ENCODE results near the gene OR10A5. TPM values are rescaled to one million over a fixed set of nuclear protein-coding genes. Genes with fewer than 3 reads are reported as not detected.

OR10A5 gene
- total RNA-seq = not detected in 2 replicates

DNA sequence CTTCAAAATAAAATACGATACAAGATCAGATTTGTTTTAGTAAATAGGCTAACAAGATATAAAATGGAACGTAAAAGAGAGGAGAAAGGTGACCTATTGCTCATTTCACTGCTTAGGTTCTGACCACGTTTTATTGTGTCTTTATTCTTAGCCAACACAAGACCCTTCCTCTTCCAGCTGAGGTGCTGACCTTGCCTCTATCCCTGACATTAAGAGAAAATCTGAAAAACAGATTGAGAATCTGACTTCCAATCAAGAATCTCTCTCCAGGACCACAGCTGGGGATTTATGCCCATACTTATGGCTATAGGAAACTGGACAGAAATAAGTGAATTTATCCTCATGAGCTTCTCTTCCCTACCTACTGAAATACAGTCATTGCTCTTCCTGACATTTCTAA lies at the start of gene OR10A5:
OR10A5 (plus strand) TSS at position 301 of the 400 bp plus-strand sequence; CDS start at position 301, 0 bp downstream.

GRCh38 chr11:6799402-6799801 lies 46.1 kb upstream of the OR10A5 start, which contains the start of gene OR6A2:
Gene OR6A2, minus strand, starts transcription at chr11:6799689. Its CDS starts 3,981 bp downstream, at chr11:6795708.

DNA sequence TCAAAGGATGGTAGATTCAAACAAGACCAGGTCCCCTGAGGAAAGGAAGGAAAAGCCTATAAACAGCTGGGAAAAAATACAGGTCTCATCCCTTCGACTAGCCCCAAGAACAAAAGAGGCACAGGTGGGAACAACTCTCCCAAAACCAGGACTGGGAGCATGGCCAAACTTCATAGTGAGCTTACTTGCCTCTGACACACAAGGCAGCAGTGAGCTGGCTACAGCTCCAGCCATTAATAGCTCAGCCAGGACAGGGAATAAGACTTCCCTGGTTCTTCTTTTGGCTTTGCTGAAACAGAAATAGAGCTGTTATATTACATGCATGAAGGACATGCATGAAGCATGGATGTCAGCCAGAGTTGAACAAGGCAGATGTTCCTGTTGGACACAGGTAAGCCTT lies 17.5 kb downstream of the OR10A5 start, which contains the start of gene OR10A2:
OR10A2 (plus strand) TSS at position 97 of the 400 bp plus-strand sequence. CDS start 6,698 bp downstream, outside the sequence.

GRCh38 chr11:6876325-6876724 lies 30.8 kb downstream of the OR10A5 start, which contains the start of gene OR10A4:
Gene OR10A4, plus strand, starts transcription at chr11:6876625. Its CDS starts 23 bp downstream, at chr11:6876648.

GRCh38 chr11:6892400-6892799 lies 46.9 kb downstream of the OR10A5 start, which contains the start of gene OR2D2:
Gene OR2D2, minus strand, starts transcription at chr11:6892500. Its CDS starts 0 bp downstream, at chr11:6892500.

Other genes with a start within 250 kb of the OR10A5 start
- gene RRP8, start 242.1 kb upstream of the OR10A5 start, total RNA-seq = 15.3 and 15.9 TPM in 2 replicates
- 63.5 and 73.3 TPM in 2 replicates for gene ILK, start 241.9 kb upstream of the OR10A5 start, total RNA-seq
- 66.9 and 85.6 TPM in 2 replicates for gene TAF10, start 233.5 kb upstream of the OR10A5 start, total RNA-seq
- 11.3 and 20.7 TPM in 2 replicates for gene TPP1, start 226.3 kb upstream of the OR10A5 start, total RNA-seq
- gene DCHS1, start 189.9 kb upstream of the OR10A5 start, total RNA-seq = 0.09 and 0.21 TPM in 2 replicates
- gene MRPL17, start 162.3 kb upstream of the OR10A5 start, total RNA-seq = 53.6 and 58.1 TPM in 2 replicates
- gene OR2AG2, start 73.7 kb upstream of the OR10A5 start, total RNA-seq = 0.07 TPM in 1 of 2 replicates, not detected in the other
- not detected in 2 replicates for gene OR2AG1, start 62.7 kb upstream of the OR10A5 start, total RNA-seq
- not detected in 2 replicates for gene OR6A2, start 46.0 kb upstream of the OR10A5 start, total RNA-seq
- gene OR10A2, start 17.4 kb downstream of the OR10A5 start, total RNA-seq = not detected in 2 replicates
- gene OR10A4, start 30.9 kb downstream of the OR10A5 start, total RNA-seq = not detected in 2 replicates
- gene OR2D2, start 46.8 kb downstream of the OR10A5 start, total RNA-seq = not detected in 2 replicates
- not detected in 2 replicates for gene OR2D3, start 75.3 kb downstream of the OR10A5 start, total RNA-seq
- gene ZNF215, start 80.7 kb downstream of the OR10A5 start, total RNA-seq = 3.5 and 4.0 TPM in 2 replicates
- 0.37 and 0.85 TPM in 2 replicates for gene ZNF214, start 174.7 kb downstream of the OR10A5 start, total RNA-seq
- 0.07 TPM in 1 of 2 replicates, not detected in the other for gene NLRP14, start 174.8 kb downstream of the OR10A5 start, total RNA-seq
- not detected in 2 replicates for gene RBMXL2, start 243.3 kb downstream of the OR10A5 start, total RNA-seq